ENCODE data around the gene FBXO21.
"Not testable (repeated sequence)": the region's sequence is repeated elsewhere in the genome, so short reads cannot be mapped to it uniquely, and the experiment has no call there.

FBXO21 gene

GRCh38 chr12:117199956-117200744, 9.9 kb upstream of the FBXO21 start:
- DNase-seq: not testable (repeated sequence)

GRCh38 chr12:117196334-117196733, 6.1 kb upstream of the FBXO21 start:
- DNase-seq: not testable (repeated sequence)

- DNase-seq: not testable (repeated sequence)
Observed at GRCh38 chr12:117195027-117195426, 4.8 kb upstream of the FBXO21 start.

- no peak for DNase-seq
Observed at GRCh38 chr12:117193903-117194302, 3.6 kb upstream of the FBXO21 start.

- DNase-seq: not testable (repeated sequence)
Observed at GRCh38 chr12:117192581-117192980, 2.3 kb upstream of the FBXO21 start.

GRCh38 chr12:117192057-117192456, 1.8 kb upstream of the FBXO21 start:
- no peak for DNase-seq

- DNase-seq: no peak
Observed at GRCh38 chr12:117189725-117190209, 503 bp downstream of the FBXO21 start.

- DNase-seq: no peak
Observed at GRCh38 chr12:117188961-117189724, 1.1 kb downstream of the FBXO21 start.

- DNase-seq: no peak
Observed at GRCh38 chr12:117188121-117188665, 2.1 kb downstream of the FBXO21 start.

GRCh38 chr12:117187421-117187820, 2.8 kb downstream of the FBXO21 start:
- DNase-seq: no peak

GRCh38 chr12:117182866-117183265, 7.4 kb downstream of the FBXO21 start:
- no peak for DNase-seq

GRCh38 chr12:117181468-117181843, 8.8 kb downstream of the FBXO21 start:
- DNase-seq: not testable (repeated sequence)

- no peak for DNase-seq
Observed at GRCh38 chr12:117180758-117181467, 9.4 kb downstream of the FBXO21 start.

- no peak for DNase-seq
Observed at GRCh38 chr12:117178745-117179144, 11.5 kb downstream of the FBXO21 start.

GRCh38 chr12:117178301-117178700, 12.0 kb downstream of the FBXO21 start:
- DNase-seq: no peak

GRCh38 chr12:117172168-117172567, 18.1 kb downstream of the FBXO21 start:
- DNase-seq: no peak

GRCh38 chr12:117171499-117172162, 18.6 kb downstream of the FBXO21 start:
- no peak for DNase-seq

- DNase-seq: no peak
Observed at GRCh38 chr12:117169548-117169947, 20.7 kb downstream of the FBXO21 start.

GRCh38 chr12:117168976-117169375, 21.3 kb downstream of the FBXO21 start:
- no peak for DNase-seq

- DNase-seq: no peak
Observed at GRCh38 chr12:117167769-117168168, 22.5 kb downstream of the FBXO21 start.

- no peak for DNase-seq
Observed at GRCh38 chr12:117166107-117166506, 24.2 kb downstream of the FBXO21 start.

- no peak for DNase-seq
Observed at GRCh38 chr12:117165342-117165741, 24.9 kb downstream of the FBXO21 start.

- no peak for DNase-seq
Observed at GRCh38 chr12:117162633-117163032, 27.6 kb downstream of the FBXO21 start.

Data from NCI-H2107 (cell line).